ENCODE results near the gene RNU1-3.

RNU1-3 gene

DNA sequence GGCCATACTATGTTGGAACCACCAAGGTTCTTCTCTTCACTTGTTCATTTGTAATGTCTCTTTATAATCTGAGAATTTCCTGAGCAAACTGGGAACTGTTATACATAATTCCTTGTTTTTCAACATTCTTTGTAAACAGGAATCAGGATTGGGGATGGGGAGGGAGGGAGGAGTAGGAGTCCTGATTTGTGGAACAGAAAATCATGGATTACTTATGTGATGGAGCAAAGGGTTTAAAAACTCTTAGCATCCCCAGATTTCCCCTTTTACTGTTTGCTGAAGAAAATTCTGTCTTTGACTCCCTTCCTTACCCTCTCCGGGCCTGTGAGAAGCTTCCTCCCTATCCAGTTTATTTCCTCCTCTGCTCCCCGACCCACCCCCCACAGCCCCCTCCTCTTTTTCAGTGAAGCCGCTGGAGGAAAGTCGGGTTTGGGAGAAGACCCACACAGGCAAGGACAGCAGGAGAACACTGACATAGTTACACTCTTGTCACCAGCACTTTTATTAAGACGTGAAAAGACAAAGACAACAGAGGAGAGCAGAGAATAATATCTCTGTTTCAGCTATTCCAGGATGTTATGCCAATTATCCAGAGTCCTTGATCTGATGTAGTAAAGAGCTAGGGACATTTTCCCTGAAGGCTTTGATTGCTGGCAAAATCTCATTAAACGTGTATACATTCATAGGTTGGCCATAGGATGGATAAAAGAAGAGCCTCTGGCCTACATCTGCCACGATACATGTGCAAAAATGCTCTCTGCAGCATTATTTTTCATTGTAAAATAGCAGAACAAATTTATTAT is 48.8 kb downstream of the RNU1-3 start:
- DNase-seq: no peak

DNA sequence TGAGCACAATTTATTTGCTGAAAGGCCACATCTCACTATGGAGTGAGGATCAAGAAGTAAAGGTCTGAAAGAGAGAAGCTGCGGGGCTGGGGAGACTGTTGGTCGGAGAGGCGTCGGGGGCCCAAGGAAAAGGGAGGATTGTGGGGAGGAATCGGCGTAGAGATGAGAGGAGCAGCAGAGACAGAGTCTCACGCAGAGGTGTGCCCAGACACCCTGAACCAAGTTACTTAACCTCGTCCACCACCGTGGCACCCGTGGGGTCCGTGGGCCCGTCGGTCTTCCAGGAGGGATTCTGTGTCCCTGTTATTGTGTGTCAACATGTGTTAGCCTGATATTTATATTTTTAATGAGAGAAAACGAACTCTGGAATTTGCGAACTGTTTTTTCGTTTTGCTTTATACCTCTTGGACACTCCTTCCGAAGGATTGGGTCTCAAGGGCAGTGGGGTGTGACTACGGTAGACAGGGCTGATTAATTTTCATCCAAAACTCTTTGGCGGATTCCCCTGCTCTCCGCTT is 49.6 kb downstream of the RNU1-3 start:
- DNase-seq: no peak
